GM21367 (cell line): ENCODE results near the gene FOXP1.

Experiments used
- ATAC-seq: cut with Tn5 transposase; IDR thresholded peaks from one replicate; pipeline ENCODE4 v1.9.1; 2021; ENCODE audit not compliant: unreplicated experiment

Gene FOXP1

GRCh38 chr3:71565316-71565715, 18.2 kb downstream of the FOXP1 start:
- ATAC-seq, result no peak

- ATAC-seq, result no peak
Observed at GRCh38 chr3:71564361-71564760, 19.2 kb downstream of the FOXP1 start.

GRCh38 chr3:71563827-71564226, 19.7 kb downstream of the FOXP1 start:
- ATAC-seq, result peak; percentile 70

- no peak for ATAC-seq
Observed at GRCh38 chr3:71562938-71563337, 20.6 kb downstream of the FOXP1 start.

GRCh38 chr3:71560665-71561064, 22.9 kb downstream of the FOXP1 start:
- ATAC-seq, result no peak

- no peak for ATAC-seq
Observed at GRCh38 chr3:71559578-71560162, 23.9 kb downstream of the FOXP1 start.

GRCh38 chr3:71559021-71559420, 24.5 kb downstream of the FOXP1 start:
- ATAC-seq, result no peak

GRCh38 chr3:71554649-71555048, 28.9 kb downstream of the FOXP1 start:
- no peak for ATAC-seq

- ATAC-seq, result no peak
Observed at GRCh38 chr3:71551311-71551919, 32.1 kb downstream of the FOXP1 start.

GRCh38 chr3:71549951-71550350, 33.6 kb downstream of the FOXP1 start:
- no peak for ATAC-seq

GRCh38 chr3:71548705-71549384, 34.7 kb downstream of the FOXP1 start:
- ATAC-seq, result peak; percentile 84

GRCh38 chr3:71547249-71548198, 36.0 kb downstream of the FOXP1 start:
- no peak for ATAC-seq

GRCh38 chr3:71546821-71547220, 36.7 kb downstream of the FOXP1 start:
- ATAC-seq, result no peak

GRCh38 chr3:71545330-71545729, 38.2 kb downstream of the FOXP1 start:
- no peak for ATAC-seq

- no peak for ATAC-seq
Observed at GRCh38 chr3:71543371-71544016, 40.0 kb downstream of the FOXP1 start.

- ATAC-seq, result no peak
Observed at GRCh38 chr3:71542521-71543370, 40.8 kb downstream of the FOXP1 start.

GRCh38 chr3:71541313-71541712, 42.2 kb downstream of the FOXP1 start:
- no peak for ATAC-seq

- ATAC-seq, result no peak
Observed at GRCh38 chr3:71537211-71537611, 46.3 kb downstream of the FOXP1 start.

GRCh38 chr3:71536376-71536965, 47.1 kb downstream of the FOXP1 start:
- ATAC-seq, result no peak

- ATAC-seq, result no peak
Observed at GRCh38 chr3:71533588-71533987, 49.9 kb downstream of the FOXP1 start.
